ENCODE data around the gene MBP. TPM values are rescaled to one million over a fixed set of nuclear protein-coding genes. Genes with fewer than 3 reads are reported as not detected.

Gene MBP
- total RNA-seq, 4 donors from 2014 or later = 23.2 to 34.7 (median 28.2) TPM

DNA sequence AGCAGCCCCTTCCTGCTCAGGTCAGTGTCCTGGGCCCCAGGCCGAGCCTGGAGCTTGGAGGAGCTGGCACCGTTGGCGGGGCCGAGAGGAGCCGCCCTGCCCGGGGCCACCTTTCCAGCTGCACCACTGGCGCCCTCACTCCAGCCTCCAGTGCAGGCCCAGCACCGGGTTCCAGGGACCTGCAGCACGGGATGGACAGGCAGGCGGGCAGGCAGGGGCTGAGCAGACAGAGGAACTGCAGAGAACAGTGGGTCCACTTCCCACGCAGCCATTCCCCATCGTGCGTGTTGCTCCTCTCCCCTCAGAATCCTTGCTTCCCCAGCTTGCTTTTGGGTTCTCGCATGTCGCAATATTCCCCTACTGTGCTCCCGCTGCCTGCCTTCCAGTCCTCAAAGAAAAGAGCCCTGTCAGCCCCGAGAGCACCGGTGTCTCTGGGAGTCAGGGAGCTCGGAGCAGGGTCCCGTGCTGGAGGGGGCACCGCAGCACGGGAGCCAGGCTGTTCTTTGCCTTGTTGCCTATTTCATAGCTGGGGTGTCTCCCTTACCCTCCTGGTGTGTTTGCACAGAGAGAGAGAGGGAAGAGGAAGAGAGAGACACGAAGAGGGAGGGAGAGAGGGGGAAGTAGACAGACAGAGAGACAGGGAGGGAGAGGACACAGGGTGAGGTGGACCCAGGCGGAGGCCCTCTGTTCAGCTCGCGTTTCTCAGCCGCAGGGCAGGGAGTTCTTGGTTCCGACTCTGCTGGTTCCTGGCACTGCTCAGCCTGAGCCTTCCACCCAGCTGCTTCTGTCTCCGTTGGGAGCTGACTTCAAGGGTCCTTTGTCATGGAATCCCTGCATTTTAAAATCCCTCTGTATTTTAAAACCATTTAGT, 126.0 kb downstream of the MBP start:
- Histone ChIP-seq H3K36me3 (peaks cover 0 to 20% of the 10 kb centered on the region in 2 donors), H3K27ac (peak overlapping the region in 1 of 4 donors; percentile 36), H3K9me3 (no peaks in the 10 kb centered on the region), H3K4me3 (no peak overlapping the region), H3K27me3 (no peaks in the 10 kb centered on the region), H3K4me1 (peaks cover 0 to 4% (median 0%) of the 10 kb centered on the region in 3 donors)
- 48 to 54% methylated on average over 5 to 6 of the region's 29 CpGs for WGBS, 2 donors (ENCODE audit: low coverage in 1 of 2)
- ATAC-seq = peak; percentile 37
- TF ChIP-seq EP300 (IDR thresholded peaks at IDR 0.05) = no peak
- TF ChIP-seq POLR2AphosphoS5 (IDR thresholded peaks at IDR 0.05) = no peak
- no peak for TF ChIP-seq POLR2A (IDR thresholded peaks at IDR 0.05)
- TF ChIP-seq CTCF (IDR thresholded peaks at IDR 0.05) = no peak

DNA sequence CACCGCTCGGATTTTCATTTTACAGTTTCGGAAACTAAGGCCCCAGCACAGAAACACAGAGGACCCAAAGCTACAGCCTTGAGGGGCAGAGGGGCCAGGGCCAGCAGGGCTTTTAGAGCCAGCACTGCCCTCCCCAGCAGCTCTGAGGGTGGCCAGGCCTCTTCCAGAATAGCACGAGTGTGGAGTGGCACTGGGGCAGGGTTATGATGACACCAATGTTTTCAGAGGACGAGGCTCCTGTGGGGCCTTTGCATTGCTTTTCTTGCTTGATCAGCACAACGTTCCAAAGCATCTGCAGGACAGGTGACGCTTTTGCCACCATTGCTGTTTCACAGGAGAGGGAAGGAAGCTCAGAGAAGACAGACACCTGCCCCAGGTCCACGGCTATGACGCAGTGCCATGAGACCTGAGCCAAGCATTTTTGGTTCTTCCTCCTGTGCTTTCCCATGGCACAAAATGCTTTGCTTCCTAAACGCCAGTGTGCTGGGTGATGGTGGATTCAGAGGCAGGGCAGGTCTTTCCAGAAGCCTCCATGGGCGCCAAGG, 126.9 kb downstream of the MBP start:
- Histone ChIP-seq H3K27me3 (no peaks in the 10 kb centered on the region), H3K9me3 (no peaks in the 10 kb centered on the region), H3K36me3 (peaks cover 0 to 20% of the 10 kb centered on the region in 2 donors), H3K4me1 (peaks cover 0 to 9% (median 0%) of the 10 kb centered on the region in 3 donors), H3K27ac (peak overlapping the region in 2 of 4 donors; percentile 14 to 36), H3K4me3 (no peak overlapping the region)
- ATAC-seq = no peak
- WGBS, 2 donors (ENCODE audit: low coverage in 1 of 2) = 78 to 80% methylated on average over 3 to 7 of the region's 11 CpGs
- TF ChIP-seq POLR2A (IDR thresholded peaks at IDR 0.05) = no peak
- no peak for TF ChIP-seq EP300 (IDR thresholded peaks at IDR 0.05)
- TF ChIP-seq POLR2AphosphoS5 (IDR thresholded peaks at IDR 0.05) = no peak
- TF ChIP-seq CTCF (IDR thresholded peaks at IDR 0.05) = no peak

DNA sequence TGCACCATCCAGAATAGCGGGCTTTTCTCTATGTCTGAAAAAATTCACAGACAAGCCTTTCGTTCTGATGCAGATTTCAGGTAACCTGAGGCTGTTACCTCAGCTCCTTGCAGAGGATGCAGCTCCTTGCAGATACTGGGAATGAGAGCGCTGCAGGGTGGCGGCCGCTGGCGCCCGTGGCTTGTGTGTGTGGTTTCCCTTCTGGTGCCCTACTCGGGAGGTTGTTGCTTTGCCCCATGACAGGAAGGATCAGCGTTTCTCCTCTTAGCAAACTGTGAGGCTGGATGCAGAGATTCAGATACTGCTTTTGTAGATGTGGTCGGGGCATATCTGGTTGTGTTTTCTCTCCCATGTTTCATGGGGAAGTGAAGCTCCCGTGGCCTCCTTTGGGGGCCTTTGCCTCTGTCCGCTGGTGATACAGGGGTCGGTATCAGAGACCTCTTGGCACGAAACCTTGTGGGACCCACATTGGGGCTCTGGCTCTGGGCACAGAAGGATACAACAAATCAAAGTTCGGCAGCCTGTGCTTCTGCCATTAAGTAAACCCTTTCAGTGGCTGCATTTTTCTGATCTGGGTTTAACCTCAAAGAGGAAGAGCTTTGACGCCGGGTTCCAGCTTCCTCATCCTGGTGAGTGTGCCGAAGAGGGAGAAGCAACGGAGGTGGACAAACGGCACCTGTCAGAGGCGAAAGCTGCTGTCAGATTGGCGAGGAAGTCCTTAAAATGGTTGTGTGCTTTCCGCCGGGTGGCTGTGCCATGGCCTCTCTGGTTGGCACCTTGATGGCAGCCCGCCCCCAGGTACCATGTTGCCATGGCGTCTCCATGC, 127.8 kb downstream of the MBP start:
- no peaks in the 10 kb centered on the region for H3K27me3 ChIP-seq
- H3K9me3 ChIP-seq = no peaks in the 10 kb centered on the region
- H3K27ac ChIP-seq = peak overlapping the region in 2 of 4 donors; percentile 14 to 36
- no peak overlapping the region for H3K4me3 ChIP-seq
- peaks cover 0 to 16% (median 0%) of the 10 kb centered on the region in 3 donors for H3K4me1 ChIP-seq
- peaks cover 0 to 18% of the 10 kb centered on the region in 2 donors for H3K36me3 ChIP-seq
- TF ChIP-seq POLR2A (IDR thresholded peaks at IDR 0.05) = no peak
- TF ChIP-seq EP300 (IDR thresholded peaks at IDR 0.05) = no peak
- no peak for TF ChIP-seq POLR2AphosphoS5 (IDR thresholded peaks at IDR 0.05)
- TF ChIP-seq CTCF (IDR thresholded peaks at IDR 0.05) = no peak
- ATAC-seq = no peak
- 67% methylated on average over 7 to 8 of the region's 26 CpGs for WGBS, 2 donors (ENCODE audit: low coverage in 1 of 2)

GRCh38 chr18:77003316-77003715, 129.3 kb downstream of the MBP start:
- Histone ChIP-seq H3K27me3 (peaks cover 4% of the 10 kb centered on the region), H3K36me3 (peaks cover 0 to 9% of the 10 kb centered on the region in 2 donors), H3K4me1 (peaks cover 0 to 16% (median 0%) of the 10 kb centered on the region in 3 donors), H3K9me3 (no peaks in the 10 kb centered on the region), H3K27ac (no peak overlapping the region), H3K4me3 (no peak overlapping the region)
- 90 to 100% methylated on average over 1 to 7 of the region's 7 CpGs for WGBS, 2 donors (ENCODE audit: low coverage in 1 of 2)
- ATAC-seq = no peak
- TF ChIP-seq CTCF (IDR thresholded peaks at IDR 0.05) = no peak
- no peak for TF ChIP-seq POLR2A (IDR thresholded peaks at IDR 0.05)
- TF ChIP-seq EP300 (IDR thresholded peaks at IDR 0.05) = no peak
- no peak for TF ChIP-seq POLR2AphosphoS5 (IDR thresholded peaks at IDR 0.05)
